ENCODE results near the gene MED26. TPM values are rescaled to one million over a fixed set of nuclear protein-coding genes. Genes with fewer than 3 reads are reported as not detected.

The MED26 gene
- total and polyA plus RNA-seq, 2 of the 13 experiments (the other 11 are each of a cell fraction or from before 2014, with no cell fraction given) = 3.5 to 3.8 TPM

DNA sequence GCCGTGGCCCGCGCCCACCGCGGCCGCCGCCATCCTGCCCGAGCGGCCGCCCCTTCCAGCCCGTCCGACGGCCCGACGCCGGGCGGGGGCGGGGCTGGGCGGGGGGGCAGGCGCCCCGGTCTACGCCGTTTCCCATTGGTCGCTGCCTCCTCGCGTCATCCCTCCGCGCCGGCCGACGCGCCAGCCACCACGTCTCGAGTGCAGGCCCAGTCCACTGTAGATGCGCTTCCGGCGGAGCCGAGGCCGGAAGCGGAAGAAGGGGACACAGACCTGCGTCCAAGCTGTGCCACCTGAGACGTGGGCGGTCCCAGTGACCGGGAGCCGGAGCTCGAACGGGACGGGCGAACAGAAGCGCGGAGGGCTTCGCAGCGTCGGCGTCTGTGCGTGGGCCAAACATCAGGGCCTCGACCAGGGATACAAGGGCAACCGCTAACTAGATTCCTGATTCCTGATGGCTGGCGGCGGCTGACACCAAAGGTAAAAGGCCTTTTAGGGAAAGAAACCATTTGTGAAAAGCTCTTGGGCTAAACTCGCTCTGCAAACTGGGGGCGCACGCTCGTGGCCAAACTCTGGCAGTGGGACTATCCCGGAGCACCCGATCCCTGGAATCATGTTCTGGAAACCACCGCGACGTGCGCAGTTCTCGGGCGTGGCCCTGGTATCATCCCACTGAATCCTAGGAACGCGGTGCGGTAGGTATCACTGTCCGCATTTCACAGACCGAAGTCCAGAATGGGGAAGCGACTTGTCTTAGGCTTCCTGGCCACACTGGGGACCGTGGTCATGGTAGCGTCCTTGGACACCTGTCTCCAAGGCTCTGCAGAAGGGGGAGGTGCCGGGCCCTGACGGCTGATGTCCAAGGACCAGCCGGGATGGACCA, 55.4 kb downstream of the MED26 start, which contains the start of gene SLC35E1 (continued):
- TF ChIP-seq, protein P1, sequence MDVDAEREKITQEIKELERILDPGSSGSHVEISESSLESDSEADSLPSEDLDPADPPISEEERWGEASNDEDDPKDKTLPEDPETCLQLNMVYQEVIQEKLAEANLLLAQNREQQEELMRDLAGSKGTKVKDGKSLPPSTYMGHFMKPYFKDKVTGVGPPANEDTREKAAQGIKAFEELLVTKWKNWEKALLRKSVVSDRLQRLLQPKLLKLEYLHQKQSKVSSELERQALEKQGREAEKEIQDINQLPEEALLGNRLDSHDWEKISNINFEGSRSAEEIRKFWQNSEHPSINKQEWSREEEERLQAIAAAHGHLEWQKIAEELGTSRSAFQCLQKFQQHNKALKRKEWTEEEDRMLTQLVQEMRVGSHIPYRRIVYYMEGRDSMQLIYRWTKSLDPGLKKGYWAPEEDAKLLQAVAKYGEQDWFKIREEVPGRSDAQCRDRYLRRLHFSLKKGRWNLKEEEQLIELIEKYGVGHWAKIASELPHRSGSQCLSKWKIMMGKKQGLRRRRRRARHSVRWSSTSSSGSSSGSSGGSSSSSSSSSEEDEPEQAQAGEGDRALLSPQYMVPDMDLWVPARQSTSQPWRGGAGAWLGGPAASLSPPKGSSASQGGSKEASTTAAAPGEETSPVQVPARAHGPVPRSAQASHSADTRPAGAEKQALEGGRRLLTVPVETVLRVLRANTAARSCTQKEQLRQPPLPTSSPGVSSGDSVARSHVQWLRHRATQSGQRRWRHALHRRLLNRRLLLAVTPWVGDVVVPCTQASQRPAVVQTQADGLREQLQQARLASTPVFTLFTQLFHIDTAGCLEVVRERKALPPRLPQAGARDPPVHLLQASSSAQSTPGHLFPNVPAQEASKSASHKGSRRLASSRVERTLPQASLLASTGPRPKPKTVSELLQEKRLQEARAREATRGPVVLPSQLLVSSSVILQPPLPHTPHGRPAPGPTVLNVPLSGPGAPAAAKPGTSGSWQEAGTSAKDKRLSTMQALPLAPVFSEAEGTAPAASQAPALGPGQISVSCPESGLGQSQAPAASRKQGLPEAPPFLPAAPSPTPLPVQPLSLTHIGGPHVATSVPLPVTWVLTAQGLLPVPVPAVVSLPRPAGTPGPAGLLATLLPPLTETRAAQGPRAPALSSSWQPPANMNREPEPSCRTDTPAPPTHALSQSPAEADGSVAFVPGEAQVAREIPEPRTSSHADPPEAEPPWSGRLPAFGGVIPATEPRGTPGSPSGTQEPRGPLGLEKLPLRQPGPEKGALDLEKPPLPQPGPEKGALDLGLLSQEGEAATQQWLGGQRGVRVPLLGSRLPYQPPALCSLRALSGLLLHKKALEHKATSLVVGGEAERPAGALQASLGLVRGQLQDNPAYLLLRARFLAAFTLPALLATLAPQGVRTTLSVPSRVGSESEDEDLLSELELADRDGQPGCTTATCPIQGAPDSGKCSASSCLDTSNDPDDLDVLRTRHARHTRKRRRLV (CRISPR knock-in tag; IDR thresholded peaks at IDR 0.05) = no peak
- TF ChIP-seq, protein P2, sequence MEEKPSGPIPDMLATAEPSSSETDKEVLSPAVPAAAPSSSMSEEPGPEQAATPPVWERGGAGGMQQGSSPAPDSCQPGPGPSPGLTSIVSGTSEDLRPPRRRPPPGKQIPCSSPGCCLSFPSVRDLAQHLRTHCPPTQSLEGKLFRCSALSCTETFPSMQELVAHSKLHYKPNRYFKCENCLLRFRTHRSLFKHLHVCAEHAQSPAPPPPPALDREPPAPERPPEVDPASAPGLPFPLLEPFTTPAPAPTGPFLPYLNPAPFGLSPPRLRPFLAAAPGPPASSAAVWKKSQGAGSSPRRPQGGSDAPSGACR (CRISPR knock-in tag; IDR thresholded peaks at IDR 0.05) = no peak; the same call in 1 of the 2 replicates
- TF ChIP-seq, protein P3, sequence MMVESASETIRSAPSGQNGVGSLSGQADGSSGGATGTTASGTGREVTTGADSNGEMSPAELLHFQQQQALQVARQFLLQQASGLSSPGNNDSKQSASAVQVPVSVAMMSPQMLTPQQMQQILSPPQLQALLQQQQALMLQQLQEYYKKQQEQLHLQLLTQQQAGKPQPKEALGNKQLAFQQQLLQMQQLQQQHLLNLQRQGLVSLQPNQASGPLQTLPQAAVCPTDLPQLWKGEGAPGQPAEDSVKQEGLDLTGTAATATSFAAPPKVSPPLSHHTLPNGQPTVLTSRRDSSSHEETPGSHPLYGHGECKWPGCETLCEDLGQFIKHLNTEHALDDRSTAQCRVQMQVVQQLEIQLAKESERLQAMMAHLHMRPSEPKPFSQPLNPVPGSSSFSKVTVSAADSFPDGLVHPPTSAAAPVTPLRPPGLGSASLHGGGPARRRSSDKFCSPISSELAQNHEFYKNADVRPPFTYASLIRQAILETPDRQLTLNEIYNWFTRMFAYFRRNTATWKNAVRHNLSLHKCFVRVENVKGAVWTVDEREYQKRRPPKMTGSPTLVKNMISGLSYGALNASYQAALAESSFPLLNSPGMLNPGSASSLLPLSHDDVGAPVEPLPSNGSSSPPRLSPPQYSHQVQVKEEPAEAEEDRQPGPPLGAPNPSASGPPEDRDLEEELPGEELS (CRISPR knock-in tag; IDR thresholded peaks at IDR 0.05) = peak; percentile 57
- TF ChIP-seq ZNF7 (CRISPR knock-in tag; IDR thresholded peaks at IDR 0.05) (no peak), SRY (CRISPR knock-in tag; IDR thresholded peaks at IDR 0.05) (0 out of 2 replicates have a peak, but pooled peaks have one; percentile 15), ZNF678 (CRISPR knock-in tag; IDR thresholded peaks at IDR 0.05) (no peak), SMYD3 (CRISPR knock-in tag; IDR thresholded peaks at IDR 0.05) (no peak), ZBTB7B (CRISPR knock-in tag; IDR thresholded peaks at IDR 0.05) (no peak; the same call in 1 of the 2 replicates), PCBP1 (IDR thresholded peaks at IDR 0.05; ENCODE audit: borderline replicate concordance, low read depth, low read length) (0 out of 2 replicates have a peak, but pooled peaks have one; percentile 68), ZC3H13 (CRISPR knock-in tag; IDR thresholded peaks at IDR 0.05) (peak; percentile 73), ZNF232 (CRISPR knock-in tag; IDR thresholded peaks at IDR 0.05; ENCODE audit: borderline replicate concordance) (peak; percentile 77; the same call in 1 of the 2 replicates), PCBP2 (optimal IDR thresholded peaks at IDR 0.05; ENCODE audit: low read depth, low read length, poor library complexity, severe bottlenecking) (no peak), ZFP36 (IDR thresholded peaks at IDR 0.05; ENCODE audit: borderline replicate concordance, low read depth, low read length, partially characterized antibody) (no peak), MIXL1 (CRISPR knock-in tag; IDR thresholded peaks at IDR 0.05) (no peak), THAP11 (CRISPR knock-in tag; IDR thresholded peaks at IDR 0.05) (peak; percentile 96), ZNF891 (CRISPR knock-in tag; IDR thresholded peaks at IDR 0.05) (no peak; the same call in 1 of the 2 replicates), ZNF337 (CRISPR knock-in tag; IDR thresholded peaks at IDR 0.05; ENCODE audit: borderline replicate concordance, low read depth) (peak; percentile 82; the same call in 1 of the 2 replicates), MAZ (IDR thresholded peaks at IDR 0.05; ENCODE audit: borderline replicate concordance, low read depth, low read length) (peak; percentile 89), MAZ (CRISPR knock-in tag; IDR thresholded peaks at IDR 0.05; ENCODE audit: low read depth) (no peak; the same call in none of the 2 replicates)
- TF ChIP-seq, protein P4, sequence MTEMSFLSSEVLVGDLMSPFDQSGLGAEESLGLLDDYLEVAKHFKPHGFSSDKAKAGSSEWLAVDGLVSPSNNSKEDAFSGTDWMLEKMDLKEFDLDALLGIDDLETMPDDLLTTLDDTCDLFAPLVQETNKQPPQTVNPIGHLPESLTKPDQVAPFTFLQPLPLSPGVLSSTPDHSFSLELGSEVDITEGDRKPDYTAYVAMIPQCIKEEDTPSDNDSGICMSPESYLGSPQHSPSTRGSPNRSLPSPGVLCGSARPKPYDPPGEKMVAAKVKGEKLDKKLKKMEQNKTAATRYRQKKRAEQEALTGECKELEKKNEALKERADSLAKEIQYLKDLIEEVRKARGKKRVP (CRISPR knock-in tag; IDR thresholded peaks at IDR 0.05) = 0 out of 4 replicates have a peak, but pooled peaks of 1 of the 2 experiments have one; percentile 43
